Nucleus accumbens (tissue), 56 donors: ENCODE measurements around the gene ECSIT.
A peak's percentile ranks its signal among the peaks of the same experiment; 100 is the strongest.

Experiments used
- DNase-seq, 56 donors: peaks; one replicate each; lab custom pipeline; 2025; lab: John Stamatoyannopoulos, UW

Gene ECSIT

DNA sequence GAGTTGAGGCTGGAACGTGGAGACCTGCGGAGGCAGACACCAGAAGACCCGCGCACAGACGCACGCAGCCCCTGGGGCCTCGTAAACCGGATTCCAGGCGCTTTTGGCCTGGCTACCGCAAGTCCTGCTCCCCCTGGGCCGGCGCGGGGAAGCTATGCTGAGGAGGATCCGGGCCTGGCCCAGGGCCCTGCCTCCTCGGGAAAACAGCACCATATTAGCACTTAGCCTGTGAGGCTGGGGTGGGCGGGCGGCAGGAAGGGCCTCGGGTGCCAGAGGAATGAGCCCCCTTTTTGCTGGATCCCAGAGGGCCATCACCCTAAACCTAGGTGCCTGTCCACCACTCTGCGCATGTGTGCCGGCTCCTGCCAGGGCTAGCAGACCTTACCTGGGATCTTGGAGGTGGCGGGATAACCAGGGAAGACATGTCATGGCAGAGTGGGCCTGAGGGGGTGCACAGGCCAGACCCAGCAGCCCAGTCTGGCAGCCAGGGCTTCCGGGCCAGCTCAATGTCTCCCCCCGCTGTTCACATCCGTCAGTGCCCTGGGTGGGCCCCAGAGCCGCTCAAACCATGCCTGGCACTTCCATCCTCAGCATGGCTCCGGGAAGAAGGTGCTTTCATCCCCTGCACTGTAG, 22.8 kb upstream of the ECSIT start:
- peak in 2 of 56 donors; percentile 2 to 5 for DNase-seq

DNA sequence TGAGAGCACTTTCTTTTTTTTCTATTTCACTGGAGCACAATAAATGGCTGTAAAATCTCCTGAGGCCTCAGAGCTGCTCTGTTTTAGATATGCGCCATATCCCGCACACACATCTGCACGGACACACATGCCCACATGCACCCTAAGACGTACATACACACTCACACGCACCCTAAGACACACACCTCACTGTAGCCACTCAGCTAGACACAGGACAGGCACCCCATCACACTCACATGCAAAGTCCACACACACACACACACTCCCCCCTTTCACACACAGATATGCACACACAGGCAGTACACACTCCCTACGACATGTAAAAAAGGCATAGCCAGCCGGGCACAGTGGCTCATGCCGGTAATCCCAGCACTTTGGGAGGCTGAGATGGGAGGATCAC, 21.3 kb upstream of the ECSIT start:
- no peak for DNase-seq

- DNase-seq = no peak
Measured at GRCh38 chr19:11549386-11549953, 20.5 kb upstream of the ECSIT start.

DNA sequence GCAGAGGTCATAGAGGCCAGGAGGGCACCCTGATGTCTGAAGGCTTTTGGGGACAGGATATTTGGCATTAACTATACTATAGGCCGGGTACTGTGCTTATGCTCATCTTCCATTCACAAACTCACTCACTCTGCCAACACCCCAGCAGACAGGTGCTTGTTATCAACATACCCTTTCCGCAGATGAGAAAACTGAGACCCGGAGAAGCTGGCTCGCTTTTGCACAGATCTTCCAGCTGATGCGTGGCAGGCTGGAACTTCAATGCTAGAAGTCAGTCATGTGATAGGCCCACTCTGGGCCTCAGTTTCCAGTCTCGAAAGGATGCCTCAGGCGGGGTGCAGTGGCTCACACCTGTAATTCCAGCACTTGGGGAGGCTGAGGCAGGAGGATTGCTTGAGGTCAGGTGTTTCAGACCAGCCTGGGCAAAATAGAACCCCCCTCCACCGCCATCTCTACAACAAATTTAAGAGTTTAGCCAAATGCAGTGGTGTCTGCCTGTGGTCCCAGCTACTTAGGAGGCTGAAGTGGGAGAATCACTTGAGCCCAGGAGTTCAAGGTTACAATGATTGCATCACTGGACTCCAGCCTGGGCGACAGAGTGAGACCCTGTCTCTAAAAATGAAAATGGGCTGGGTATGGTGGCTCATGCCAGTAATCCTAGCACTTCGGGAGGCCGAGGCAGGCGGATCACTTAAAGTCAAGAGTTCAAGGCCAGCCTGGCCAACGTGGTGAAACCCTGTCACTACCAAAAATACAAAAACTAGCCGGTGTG, 19.2 kb upstream of the ECSIT start:
- DNase-seq = no peak

DNA sequence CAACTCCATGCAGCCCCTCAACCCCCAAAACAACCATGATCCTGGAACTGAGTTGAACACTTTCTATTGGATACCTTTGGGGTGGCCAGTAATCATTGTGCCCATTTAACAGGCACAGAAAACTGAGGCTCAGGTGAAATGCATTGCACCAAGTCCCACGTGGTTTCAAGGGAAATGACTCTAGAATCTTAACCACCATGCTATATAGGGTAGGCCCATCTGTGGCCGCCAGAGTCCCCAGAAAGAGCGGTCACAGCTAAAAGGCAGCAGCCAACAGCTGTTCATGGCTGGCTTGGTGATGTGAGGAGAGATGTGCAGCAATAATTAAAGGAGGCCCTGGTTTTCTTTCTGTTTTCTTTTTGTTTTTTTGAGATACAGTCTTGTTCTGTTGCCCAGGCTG, 12.3 kb upstream of the ECSIT start:
- no peak for DNase-seq

GRCh38 chr19:11540645-11541044, 11.7 kb upstream of the ECSIT start:
- no peak for DNase-seq

GRCh38 chr19:11539495-11540365, 10.8 kb upstream of the ECSIT start:
- no peak for DNase-seq

DNA sequence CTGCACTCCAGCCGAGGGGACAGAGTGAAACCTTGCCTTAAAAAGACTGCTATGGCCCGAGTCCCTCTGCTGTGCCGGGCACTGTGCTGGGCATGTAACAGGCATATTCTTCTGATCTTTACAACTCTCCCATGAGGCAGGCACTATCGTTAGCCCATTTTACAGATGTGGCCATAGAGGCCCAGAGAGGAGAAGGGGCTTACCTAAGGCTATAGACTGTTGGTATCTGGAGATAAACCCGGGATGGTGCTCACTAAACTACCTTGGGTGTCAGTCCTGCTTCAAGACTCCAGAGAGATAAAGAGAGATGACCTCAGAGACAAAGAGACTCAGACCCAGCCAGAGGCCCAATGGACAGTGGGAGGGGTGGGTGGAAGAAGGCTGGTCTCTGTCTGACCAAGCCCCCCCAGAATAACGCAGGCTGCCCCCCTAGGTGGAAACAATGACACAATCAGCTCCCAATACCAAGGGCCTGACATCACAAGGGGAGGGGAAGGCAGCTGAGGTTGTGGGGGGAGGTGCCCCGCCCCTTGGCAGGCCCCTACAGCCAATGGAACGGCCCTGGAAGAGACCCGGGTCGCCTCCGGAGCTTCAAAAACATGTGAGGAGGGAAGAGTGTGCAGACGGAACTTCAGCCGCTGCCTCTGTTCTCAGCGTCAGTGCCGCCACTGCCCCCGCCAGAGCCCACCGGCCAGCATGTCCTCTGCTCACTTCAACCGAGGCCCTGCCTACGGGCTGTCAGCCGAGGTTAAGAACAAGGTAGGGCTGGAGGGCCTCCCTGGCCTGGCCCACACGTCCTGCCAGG, 9.5 kb upstream of the ECSIT start, which contains the start of gene CNN1:
CNN1 (plus strand) TSS at position 620 of the 805 bp plus-strand sequence; CDS start at position 697, 77 bp downstream.
- no peak for DNase-seq

DNA sequence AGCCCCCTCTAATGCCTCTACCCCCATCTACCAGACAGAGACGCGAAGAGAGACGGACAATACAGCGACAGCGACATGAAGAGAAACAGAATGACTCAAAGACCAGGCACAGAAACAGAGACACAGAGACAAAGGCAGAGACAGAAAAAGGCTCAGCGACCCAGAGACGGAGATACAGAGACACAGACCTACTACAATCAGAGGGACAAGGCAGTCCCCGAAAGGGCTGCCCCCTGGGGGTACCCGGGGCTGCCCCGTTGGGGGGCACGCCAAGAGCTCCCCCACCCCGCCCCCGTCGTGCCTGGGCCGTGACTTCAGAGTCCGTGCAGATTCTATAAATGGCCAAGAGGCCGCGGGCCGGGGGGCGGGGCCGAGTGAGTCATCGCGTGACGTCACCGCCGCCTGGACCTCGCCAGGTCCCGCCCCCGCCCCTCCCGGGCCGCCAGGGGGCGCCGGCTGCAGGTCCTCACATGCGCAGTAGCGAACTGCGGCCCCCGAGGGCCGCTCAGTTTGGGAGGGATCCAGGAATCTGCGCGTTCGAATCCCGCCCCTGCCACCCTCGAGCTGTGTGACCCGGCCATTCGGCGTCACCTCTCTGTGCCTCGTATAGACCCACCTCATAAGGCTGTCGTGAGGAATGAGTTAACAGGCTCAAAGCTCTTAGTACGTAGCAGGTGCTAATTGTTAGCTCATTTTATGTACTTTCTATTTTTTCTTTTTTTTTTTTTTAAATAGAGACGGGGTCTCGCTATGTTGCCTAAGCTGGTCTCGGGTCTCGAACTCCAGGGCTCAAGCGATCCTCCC, 7.1 kb upstream of the ECSIT start:
- DNase-seq = peak in 55 of 56 donors; percentile 19 to 94 (median 73)

DNA sequence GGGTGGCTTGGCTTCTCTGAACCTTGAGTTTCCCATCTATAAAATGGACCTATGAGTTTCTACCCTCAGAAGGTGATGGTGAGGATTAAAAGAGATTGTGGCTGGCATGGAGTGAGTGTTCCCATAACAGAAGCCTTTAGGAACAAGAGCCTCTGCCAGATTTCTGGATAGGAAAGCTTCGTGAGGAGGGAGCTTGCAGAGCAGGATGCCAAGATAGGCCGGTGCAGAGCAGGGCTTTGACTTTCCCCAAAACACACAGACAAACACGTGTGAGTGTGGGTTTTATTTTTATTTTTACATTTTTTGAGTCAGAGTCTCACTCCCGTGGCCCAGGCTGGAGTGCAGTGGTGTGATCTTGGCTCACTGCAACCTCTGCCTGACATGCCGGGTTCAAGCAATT, 6.0 kb upstream of the ECSIT start:
- no peak for DNase-seq

GRCh38 chr19:11534538-11534937, 5.6 kb upstream of the ECSIT start:
- no peak for DNase-seq

GRCh38 chr19:11530432-11530831, 1.5 kb upstream of the ECSIT start:
- DNase-seq = peak; percentile 32 to 94 (median 82)

GRCh38 chr19:11519138-11519537, 9.8 kb downstream of the ECSIT start:
- no peak for DNase-seq

- DNase-seq = no peak
Measured at GRCh38 chr19:11513946-11514345, 15.0 kb downstream of the ECSIT start.

- DNase-seq = no peak
Measured at GRCh38 chr19:11510444-11510843, 18.5 kb downstream of the ECSIT start.

GRCh38 chr19:11507370-11508078, 21.4 kb downstream of the ECSIT start:
- no peak for DNase-seq

- DNase-seq = no peak
Measured at GRCh38 chr19:11506967-11507366, 22.0 kb downstream of the ECSIT start.

GRCh38 chr19:11506101-11506555, 22.8 kb downstream of the ECSIT start:
- peak in 8 of 56 donors; percentile 48 to 70 (median 62) for DNase-seq
